Amniotic epithelial cell (primary cell): ENCODE data around the gene ATP2C2.

Experiments used
- DNase-seq: peaks from one replicate; pipeline ENCODE4 v3.0.0-alpha.2; 2010; ENCODE audit warnings: low read depth

Gene ATP2C2

DNA sequence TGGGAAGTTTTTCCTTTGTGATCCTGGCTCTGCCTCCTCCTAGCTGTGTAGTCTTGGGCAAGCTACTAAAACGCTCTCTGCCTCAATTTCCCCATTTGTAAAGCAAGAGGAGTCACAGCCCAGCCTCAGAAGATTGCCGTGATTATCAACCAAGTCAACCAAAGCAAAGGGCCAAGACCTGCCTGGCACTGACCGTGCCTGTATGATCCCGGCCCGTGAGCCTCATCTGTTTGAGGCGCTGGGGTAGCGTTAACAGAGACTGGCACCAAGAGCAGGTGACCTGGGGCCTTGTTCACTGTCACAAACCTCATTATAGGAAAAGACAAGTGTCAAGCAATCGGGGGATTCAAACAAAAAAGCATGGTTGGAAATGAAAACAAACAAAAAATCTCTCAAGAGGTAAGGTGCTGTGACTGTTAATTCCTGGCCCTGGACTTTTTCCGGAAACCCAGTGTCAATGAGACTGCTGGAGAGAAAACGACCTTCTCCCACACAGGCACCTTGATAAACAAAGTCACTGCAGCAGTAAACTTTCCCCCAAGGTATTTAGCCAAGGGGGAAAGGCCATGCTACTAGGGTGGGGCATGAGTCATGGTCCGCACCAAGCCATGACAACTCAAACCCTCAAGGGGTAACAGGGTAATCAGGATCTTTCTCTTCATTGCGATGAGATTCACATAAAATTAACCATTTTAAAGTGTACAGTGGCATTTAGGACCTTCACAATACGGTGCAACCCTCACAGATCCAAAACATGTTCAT lies 130.7 kb downstream of the ATP2C2 start:
- DNase-seq, result no peak

DNA sequence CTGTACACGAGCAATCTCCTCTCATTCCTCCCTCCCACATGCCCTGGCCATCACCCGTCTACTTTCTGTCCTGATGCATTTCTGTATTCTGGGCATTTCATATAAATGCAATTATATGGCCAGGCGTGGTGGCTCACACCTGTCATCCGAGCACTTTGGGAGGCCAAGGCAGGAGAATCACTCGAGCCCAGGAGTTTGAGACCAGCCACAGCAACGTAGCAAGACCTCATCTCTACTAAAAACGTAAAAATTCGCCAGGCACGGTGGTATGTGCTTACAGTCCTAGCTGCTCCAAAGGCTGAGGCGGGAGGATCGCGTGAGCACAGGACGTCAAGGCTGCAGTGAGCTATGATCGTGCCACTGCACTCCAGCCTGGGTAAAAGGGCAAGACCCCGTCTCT lies 131.3 kb downstream of the ATP2C2 start:
- DNase-seq, result no peak

DNA sequence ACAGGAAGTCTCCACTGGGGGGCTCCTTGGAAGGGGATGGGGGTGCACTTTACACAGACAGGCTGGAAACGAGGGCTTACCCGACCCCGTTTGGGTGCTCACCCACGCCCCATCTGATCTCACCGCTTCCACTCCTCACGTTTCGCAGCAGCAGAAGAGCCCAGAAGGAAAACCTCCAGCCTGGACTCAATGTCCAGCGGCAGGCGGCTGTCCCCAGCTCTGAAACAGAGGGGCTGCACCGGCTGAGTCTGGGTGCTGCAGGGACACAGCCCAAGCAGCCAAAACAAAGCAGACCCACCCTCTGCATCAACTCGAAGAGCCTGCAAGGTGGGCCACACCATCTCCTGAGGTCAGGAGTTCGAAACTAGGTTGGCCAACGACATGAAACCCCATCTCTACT lies 132.2 kb downstream of the ATP2C2 start:
- DNase-seq, result no peak

DNA sequence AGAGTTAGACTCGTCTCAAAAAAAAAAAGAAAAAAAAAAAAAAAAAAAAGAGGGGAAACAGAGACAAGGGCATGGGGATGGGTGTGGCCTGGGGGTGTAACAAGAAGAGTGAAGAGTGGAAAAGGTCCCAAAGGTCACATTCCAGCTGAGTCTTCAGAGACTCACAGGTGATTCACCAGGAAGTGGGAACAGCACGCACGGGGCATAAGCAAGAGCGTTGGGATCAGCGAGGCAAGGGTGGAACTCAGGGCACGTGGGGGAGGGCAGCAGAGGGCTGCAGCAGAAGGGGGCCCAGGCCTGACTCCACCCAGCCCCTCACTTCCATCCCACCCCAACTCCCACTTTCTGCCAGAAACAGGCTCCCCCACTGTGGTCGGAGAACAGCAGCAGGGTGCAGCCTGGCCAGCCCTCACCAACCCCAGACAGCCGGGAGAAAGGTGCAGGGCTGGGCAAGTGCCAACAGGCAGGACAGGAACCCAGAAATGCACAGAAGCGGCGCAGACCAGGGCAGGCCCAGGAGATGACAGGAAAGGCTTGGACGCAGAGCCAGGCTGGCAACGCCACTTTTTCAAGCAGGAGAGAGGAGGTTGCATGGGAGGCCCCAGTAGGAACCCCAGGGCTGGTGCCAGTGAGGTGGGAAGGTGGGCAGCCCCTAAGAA lies 132.9 kb downstream of the ATP2C2 start:
- peak; percentile 56 for DNase-seq

DNA sequence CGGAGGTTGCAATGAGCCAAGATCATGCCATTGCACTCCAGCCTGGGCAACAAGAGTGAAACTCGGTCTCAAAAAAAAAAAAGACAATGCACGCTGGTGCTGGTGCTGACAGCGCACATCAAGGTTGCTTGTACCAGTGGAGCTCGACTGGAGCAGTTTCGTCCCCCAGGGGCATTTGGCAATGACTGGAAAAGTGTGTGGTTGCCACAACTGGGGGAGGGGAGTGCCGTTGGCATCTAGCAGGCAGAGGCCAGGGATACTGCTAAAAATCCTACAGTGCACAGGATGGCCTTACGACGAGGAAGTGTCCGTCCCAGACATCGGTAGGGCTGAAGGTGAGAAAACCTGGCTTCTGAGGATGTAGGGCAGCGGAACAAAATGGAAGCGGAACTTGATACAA lies 133.7 kb downstream of the ATP2C2 start:
- DNase-seq, result no peak

DNA sequence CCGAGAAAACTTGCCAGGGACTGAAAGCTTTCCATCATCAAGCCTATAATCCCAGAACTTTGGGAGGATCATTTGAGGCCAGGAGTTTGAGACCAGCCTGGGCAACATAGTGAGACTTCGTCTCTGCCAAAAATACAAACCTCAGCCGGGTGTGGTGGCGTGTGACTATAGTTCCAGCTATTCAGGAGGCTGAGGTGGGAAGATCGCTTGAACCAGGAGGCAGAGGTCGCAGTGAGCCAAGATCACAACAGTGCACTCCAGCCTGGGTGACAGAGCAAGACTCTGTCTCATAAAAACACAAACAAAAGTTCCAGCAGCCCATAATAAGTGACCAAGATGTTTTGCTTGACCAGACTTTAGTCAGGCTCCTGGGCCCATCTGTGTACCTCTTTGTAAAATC lies 134.2 kb downstream of the ATP2C2 start:
- no peak for DNase-seq

DNA sequence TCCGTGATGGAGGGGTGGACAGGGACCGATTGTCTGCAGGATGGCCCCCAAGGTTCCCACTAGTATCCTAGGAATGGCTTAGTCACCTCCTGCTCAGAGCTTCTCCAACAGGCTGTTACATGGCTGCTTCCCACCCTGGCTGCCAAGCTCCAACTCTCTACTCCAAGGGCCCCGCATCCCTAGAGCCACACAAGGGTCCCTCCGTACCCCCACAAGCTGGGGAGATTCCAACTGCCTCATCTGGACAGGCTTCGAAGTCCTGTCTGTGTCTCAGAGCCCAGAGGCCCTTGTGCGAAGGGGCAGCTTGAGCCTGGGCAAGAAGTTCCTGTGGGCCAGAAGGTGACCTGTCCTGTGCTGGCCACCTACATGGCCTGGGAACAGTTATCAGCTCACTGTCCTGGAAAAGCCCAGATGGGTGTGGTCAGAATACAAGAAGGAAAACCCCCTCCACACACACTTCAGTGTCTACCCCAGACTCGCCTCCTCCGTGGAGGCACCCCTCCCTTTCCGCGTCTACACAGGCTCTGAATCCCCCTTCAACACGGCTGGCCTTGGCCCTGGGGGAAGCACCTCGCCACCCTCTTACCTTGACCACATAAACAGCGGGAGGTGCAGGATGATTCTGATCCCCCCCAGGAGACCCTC lies 135.5 kb downstream of the ATP2C2 start:
- peak; percentile 7 for DNase-seq

DNA sequence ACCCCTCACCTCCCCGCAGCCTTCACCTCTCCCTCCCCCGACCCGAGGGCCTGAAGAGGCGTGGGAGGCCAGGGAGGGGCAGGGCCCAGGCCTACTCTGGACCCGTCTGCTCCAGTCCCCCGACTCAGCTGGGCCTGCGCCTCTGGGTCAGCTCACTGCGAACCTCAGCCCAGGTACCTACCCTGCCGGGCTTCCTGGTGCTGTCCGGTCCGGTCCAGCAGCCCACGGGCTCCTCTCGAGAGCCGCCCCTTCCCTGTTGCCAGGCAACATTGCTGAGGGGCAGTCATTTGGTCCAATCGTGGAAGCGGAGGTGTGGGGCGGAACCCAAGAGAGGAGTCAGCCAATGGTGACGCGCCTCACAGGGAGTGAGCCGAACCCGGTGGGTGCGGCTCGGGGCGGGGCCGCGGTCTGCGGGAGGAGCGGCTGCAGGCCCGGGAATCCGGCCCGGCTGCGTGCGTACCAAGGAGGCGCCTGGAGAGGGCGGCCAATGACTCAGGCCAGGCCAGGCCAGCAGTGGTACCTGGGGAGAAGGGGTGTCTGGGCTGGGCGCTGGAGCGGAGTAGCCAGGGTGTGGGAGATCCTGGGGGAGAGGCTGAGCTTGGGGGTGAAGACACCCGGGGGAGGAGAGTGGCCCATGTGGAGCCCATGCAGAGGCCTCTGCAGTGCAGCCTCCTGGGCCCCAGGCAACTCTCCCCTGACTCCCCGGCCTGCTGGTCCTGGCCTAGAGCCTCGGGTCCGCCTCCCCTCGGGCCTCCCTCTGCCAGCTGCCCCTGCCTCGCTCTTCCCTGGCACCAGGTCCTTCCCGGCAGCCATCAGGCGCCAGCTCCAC lies 136.3 kb downstream of the ATP2C2 start, which contains the start of gene MEAK7:
Gene MEAK7 (minus strand): TSS at position 240 of the 829 bp plus-strand sequence. CDS start 6,573 bp downstream, outside the sequence.
- DNase-seq, result peak; percentile 97

DNA sequence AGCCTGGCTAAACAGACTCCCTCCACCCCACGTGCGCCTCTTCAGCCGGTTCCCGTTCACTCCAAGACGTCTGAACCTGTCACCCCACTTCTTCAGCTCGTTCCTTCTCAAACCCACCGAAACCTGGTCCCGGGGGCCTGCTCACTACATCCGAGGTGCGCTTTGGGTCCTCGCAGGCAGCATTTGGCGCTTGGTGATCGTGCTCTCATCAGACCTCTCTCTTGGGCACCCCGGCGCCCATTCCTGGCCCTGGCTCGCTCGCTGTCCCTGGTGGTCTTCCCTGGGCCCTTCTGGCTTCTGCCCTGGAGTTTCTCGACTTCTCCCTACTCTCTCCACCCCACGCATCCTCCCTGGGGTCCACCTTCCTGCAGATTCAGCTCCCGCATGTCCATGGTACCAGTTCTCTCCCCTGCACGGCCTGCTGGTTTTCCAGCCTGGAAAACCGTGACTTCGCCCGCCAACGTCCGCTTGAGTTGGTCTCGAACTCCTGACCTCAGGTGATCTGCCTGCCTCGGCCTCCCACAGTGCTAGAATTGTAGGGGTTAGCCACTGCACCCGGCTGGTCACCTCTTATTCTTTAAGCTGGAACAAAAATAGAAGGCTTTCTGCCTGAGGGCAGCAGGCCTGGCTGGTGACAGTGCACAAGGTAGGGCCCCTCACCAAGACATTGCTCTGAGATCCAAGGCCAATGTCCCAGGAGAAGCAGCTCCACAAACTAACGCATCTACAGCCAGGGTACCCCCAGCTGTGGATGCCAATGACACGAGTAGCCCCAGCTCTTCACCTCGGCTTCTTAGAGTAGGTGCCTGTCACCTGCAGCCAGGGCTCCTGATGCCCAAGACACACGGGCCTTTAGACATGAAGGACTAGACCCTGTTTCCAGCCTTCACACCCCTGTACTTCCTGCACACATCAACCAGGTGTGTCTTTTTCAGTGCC lies 137.2 kb downstream of the ATP2C2 start:
- no peak for DNase-seq

DNA sequence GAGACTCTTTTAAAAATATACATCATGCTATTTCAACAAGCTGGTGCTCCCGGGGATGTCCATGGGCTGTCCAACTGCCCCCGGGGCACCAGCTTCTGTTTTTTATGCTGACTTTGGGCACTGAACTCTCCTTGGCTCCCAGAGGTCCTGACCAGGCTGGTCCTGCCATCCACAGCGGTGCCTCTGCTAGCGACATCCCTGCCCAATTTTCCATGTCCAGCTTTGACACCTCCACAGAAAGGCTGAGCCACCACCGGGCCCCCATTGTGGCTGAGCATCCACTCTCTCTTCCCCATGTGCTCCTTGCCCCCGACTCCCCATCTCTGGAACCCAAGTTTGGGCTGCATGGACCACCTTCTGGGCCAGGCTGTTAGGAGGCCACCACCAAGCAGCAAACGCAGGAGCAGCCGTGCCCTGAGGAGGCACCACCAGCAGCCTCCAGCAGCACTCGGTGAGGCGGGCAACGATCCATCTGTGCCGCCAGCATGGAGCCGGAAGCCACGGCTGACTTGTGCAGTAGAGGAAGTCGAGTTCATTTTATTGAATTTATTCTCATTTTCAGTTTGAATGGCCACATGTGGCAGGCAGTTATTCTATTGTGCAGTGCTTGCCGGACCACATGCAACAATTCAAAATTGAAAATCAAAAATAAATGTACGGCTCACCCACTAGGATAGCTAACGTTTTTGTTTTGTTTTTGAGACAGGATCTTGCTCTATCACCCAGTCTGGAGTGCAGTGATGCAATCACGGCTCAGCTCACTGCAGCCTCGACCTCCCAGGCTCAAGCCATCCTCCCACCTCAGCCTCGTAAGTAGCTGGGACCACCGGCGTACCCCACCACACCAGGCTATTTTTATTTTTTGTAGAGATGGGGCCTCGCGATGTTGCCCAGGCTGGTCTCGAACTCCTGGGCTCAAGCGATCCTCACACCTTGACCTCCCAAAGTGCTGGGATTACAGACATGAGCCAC lies 139.0 kb downstream of the ATP2C2 start:
- DNase-seq, result no peak

DNA sequence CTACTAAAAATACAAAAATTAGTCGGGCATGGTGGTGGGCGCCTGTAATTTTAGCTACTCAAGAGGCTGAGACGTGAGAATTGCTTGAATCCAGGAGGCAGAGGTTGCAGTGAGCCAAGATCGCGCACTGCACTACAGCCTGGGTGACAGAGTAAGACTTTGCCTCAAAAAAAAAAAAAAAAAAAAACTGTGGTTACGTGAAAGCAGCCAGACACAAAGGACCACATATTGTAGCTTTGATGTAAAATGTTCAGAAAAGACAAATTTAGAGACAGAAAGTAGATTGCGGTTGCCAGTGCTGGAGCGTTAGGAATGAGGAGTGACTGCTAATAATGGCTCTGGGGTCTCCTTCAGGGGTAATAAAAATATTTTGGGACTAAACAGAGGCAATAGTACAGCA lies 140.2 kb downstream of the ATP2C2 start:
- DNase-seq, result no peak

DNA sequence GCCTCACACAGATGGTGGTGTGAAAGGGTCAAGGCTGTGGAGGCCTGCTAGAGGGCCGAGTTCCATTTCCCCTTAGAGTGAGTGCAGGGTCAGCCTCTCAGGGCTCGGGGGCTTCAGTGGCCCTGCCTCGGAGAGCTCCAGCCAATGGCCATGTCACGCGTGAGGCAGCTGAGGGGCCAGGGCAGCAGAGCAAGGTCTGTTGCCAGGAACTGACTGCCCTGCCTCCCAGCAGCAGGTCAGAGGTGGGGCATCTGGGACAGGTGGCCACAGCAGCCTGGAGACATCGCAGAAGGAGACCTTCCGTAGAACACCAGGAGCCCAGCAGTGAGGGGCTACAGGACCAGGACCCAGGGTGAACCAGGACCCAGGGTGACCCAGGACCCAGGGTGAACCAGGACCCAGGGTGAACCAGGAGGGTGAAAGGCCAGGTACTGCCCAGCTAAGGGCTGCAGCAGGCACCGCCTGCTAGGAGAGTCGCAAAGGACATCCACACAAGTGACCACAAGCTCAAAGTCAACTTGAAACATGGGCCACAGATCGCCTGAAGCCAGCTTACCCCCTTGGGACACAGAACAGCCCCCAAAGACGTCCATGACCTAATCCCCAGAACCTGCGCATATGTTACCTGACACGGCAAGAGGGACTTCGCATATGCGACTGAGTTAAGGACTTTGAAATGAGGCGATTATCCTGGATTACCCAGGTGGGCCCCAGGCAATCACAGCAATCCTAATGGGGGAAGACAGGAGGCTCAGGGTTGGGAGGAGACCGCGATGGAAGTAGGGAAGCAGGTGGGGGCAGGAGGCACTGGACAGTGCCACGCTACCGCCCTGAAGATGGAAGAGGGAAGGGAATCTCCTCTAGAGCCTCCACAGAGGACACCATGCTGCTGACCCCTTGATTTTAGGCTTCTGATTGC lies 141.0 kb downstream of the ATP2C2 start:
- DNase-seq, result no peak

DNA sequence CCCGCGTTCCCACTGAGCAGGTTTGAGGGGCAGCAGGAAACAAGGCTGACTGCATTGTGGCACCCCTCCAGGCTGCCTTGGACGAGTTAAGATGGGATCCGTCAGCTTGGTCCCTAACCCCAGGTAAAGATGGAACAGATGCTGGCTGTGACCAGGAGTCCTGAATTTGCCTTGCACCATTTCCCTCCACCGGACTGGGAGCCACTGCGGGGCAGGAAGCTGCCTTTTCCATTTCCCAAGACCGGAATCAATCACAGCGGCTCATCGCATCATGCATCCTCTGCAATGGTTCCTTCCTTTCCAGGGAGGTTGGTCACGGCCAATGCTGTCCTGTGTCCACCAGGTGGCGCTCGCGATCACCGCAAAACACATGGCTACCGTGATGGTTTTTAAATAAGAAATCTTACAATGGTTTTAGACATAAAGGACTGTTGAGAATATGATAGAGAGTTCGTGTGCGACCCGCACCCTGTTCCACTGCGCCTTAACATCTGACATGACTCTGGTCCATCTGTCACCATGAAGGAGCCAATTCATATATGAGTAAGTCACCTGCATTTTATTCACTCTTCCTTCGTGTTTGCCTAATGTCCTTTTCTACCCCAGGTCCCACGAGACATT lies 143.0 kb downstream of the ATP2C2 start:
- peak; percentile 79 for DNase-seq

DNA sequence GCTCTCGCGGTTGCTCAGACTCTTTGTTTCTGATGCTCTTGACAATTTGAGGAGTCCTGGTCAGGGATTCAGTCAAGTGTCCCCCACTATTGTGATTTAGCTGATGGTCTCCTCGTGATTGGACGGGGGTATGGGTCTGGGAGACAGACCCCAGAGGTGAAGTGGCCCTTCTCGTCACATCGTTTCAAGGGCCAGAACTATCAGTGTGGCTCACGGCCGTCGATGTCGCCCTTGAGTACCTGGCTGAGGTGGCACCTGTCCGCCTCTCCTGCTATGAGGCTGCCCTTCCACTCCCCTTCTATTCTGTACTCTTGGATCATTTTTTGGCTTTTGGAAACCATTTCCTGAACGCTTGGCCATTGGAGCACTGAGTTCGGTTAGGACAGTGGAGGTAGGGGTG lies 143.5 kb downstream of the ATP2C2 start:
- DNase-seq, result no peak

DNA sequence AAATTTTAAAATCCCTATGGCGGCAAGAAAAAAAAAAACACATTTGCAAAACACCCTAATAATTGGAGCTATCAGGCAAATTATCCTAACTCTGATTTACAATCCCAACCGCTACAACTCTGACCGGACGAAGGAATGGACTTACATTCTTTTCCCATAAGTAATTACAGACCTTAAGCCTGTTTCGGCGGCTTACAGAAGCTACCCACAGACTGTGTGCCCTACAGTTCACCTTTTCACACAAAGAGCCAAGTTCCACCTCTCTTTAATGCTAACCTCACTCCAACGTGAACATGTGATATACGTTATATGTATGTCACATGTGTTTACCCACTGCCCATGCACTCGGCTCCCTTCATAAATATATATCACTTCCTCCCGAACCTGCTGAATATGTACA lies 144.8 kb downstream of the ATP2C2 start:
- peak; percentile 93 for DNase-seq

DNA sequence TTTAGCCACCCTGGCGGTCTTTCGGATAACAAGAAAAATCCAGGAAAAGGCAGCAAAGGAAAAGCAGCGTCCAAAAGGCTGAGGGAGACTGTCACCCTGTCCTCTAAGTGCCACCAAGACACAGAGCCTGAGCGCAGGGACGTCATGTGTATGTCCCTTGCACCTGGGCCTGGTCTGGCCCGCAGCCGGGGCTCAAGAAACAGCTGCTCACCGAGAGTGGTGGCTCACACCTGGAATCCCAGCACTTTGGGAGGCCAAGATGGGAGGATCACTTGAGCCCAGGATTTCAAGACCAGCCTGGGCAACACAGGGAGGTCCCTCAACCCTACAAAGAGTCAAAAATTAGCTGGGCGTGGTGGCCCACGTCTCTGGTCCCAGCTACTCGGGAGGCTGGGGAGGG lies 145.3 kb downstream of the ATP2C2 start:
- no peak for DNase-seq
